ENCODE data around the gene BBS10. TPM values are rescaled to one million over a fixed set of nuclear protein-coding genes. Genes with fewer than 3 reads are reported as not detected.
"Not testable (repeated sequence)": the region's sequence is repeated elsewhere in the genome, so short reads cannot be mapped to it uniquely, and the experiment has no call there.

The BBS10 gene
- total and polyA plus RNA-seq, 9 of the 15 experiments (the other 6 are each of a cell fraction or from before 2014, with no cell fraction given): 2.3 to 14.9 (median 5.9) TPM

- H3K9ac ChIP-seq (ENCODE audit: insufficient read depth in 1 of 2, low read depth in 2 of 2, low read length in 2 of 2); H3K9me1 ChIP-seq (ENCODE audit: control insufficient read depth, insufficient read depth, low read length); POLR2A ChIA-PET; H3K27me3 ChIP-seq (ENCODE audit: control insufficient read depth in 2 of 2, insufficient read depth in 2 of 2, low read length in 2 of 2); CTCF ChIA-PET (ENCODE audit: low intra/inter-chr PET ratio); H2AFZ ChIP-seq (ENCODE audit: low read depth, low read length); H4K20me1 ChIP-seq (replicated peaks; ENCODE audit: control insufficient read depth, insufficient read depth, low read length); FAIRE-seq; in situ Hi-C loops (cut with MboI); H3K4me2 ChIP-seq (ENCODE audit: insufficient read depth, low read length); H3K27ac ChIP-seq (ENCODE audit: extremely low read depth, low read depth, low read length); H3K79me2 ChIP-seq (ENCODE audit: control insufficient read depth, insufficient read depth, low read length); H3K4me1 ChIP-seq (replicated peaks in 1 of 2; ENCODE audit: control insufficient read depth in 2 of 2, insufficient read depth in 2 of 2, low read length in 2 of 2); BruUV-seq (replicated peaks); intact Hi-C loops (cut with micrococcal nuclease); H3K9me3 ChIP-seq (replicated peaks; ENCODE audit: control insufficient read depth, insufficient read depth, low read depth, low read length); ATAC-seq; DNase-seq (ENCODE audit: extremely low read depth in 1 of 4, low spot score in 3 of 4); H3K4me3 ChIP-seq: not testable (repeated sequence)
- peak; percentile 59 for TF ChIP-seq ZNF146 (CRISPR knock-in tag; IDR thresholded peaks at IDR 0.05; ENCODE audit: unreplicated experiment)
- WGBS (ENCODE audit: insufficient coverage, low coverage, missing lambda C conversion rate): 91% methylated on average over 1 of the region's 1 CpG
- H3K36me3 ChIP-seq (ENCODE audit: control insufficient read depth, insufficient read depth, low read length): peaks cover 45% of the 10 kb centered on the region
Observed at GRCh38 chr12:76376876-76377275, 28.7 kb upstream of the BBS10 start.

- no peak overlapping the region for H3K4me3 ChIP-seq
- in situ Hi-C loops (cut with MboI) (no loop called here), intact Hi-C loops (cut with micrococcal nuclease) (no loop called here)
- no TSS peak for BruUV-seq (replicated peaks)
- no peaks in the 10 kb centered on the region for H4K20me1 ChIP-seq (replicated peaks; ENCODE audit: control insufficient read depth, insufficient read depth, low read length)
- H3K9me3 ChIP-seq (replicated peaks; ENCODE audit: control insufficient read depth, insufficient read depth, low read depth, low read length): no peaks in the 10 kb centered on the region
- no peak overlapping the region for H2AFZ ChIP-seq (ENCODE audit: low read depth, low read length)
- H3K79me2 ChIP-seq (ENCODE audit: control insufficient read depth, insufficient read depth, low read length): no peaks in the 10 kb centered on the region
- ChIA-PET CTCF (ENCODE audit: low intra/inter-chr PET ratio) (no interaction called here), POLR2A (no interaction called here)
- DNase-seq (ENCODE audit: extremely low read depth in 1 of 4, low spot score in 3 of 4) (no peak), ATAC-seq (no peak), FAIRE-seq (no peak)
- H3K27me3 ChIP-seq (ENCODE audit: control insufficient read depth in 2 of 2, insufficient read depth in 2 of 2, low read length in 2 of 2): no peaks in the 10 kb centered on the region
- peaks cover 42% of the 10 kb centered on the region for H3K36me3 ChIP-seq (ENCODE audit: control insufficient read depth, insufficient read depth, low read length)
- H3K27ac ChIP-seq (ENCODE audit: extremely low read depth, low read depth, low read length): no peak overlapping the region
- no peak overlapping the region for H3K4me2 ChIP-seq (ENCODE audit: insufficient read depth, low read length)
- no peaks in the 10 kb centered on the region for H3K9me1 ChIP-seq (ENCODE audit: control insufficient read depth, insufficient read depth, low read length)
- TF ChIP-seq PHF21A (IDR thresholded peaks at IDR 0.05; ENCODE audit: borderline replicate concordance, low read depth) (no peak), ZNF395 (CRISPR knock-in tag; IDR thresholded peaks at IDR 0.05) (no peak), MEF2A (IDR thresholded peaks at IDR 0.05; ENCODE audit: control insufficient read depth, low read depth, low read length) (no peak), ZNF143 (CRISPR knock-in tag; IDR thresholded peaks at IDR 0.05) (no peak), PRDM10 (IDR thresholded peaks at IDR 0.05; ENCODE audit: partially characterized antibody) (no peak), ZBTB5 (IDR thresholded peaks at IDR 0.05) (no peak), ZNF354B (CRISPR knock-in tag; IDR thresholded peaks at IDR 0.05) (no peak), SPI1 (IDR thresholded peaks at IDR 0.05; ENCODE audit: borderline replicate concordance, low read depth, low read length) (no peak)
- H3K9ac ChIP-seq (ENCODE audit: insufficient read depth in 1 of 2, low read depth in 2 of 2, low read length in 2 of 2): no peak overlapping the region
- peaks cover 0 to 3% of the 10 kb centered on the region in 2 experiments; a peak in 2 of 5 replicates for H3K4me1 ChIP-seq (replicated peaks in 1 of 2; ENCODE audit: control insufficient read depth in 2 of 2, insufficient read depth in 2 of 2, low read length in 2 of 2)
Observed at GRCh38 chr12:76375939-76376338, 27.7 kb upstream of the BBS10 start.
